NOMO-1 treated with dmso at 0.1 percent for 144 hours (cell line): Measurements from ENCODE around the gene LRMDA.
"Not testable (repeated sequence)": the region's sequence is repeated elsewhere in the genome, so short reads cannot be mapped to it uniquely, and the experiment has no call there.

ENCODE experiments used
- DNase-seq: peaks from one replicate; lab custom pipeline; 2025; ENCODE audit not compliant: unreplicated experiment; lab: John Stamatoyannopoulos, UW

The LRMDA gene

GRCh38 chr10:76052682-76053503 lies 621.5 kb downstream of the LRMDA start:
- DNase-seq, result no peak

- no peak for DNase-seq
These were observed 624.0 kb downstream of the LRMDA start for GRCh38 chr10:76055466-76055865.

GRCh38 chr10:76055963-76056362 lies 624.5 kb downstream of the LRMDA start:
- no peak for DNase-seq

GRCh38 chr10:76060993-76061392 lies 629.6 kb downstream of the LRMDA start:
- DNase-seq, result not testable (repeated sequence)

GRCh38 chr10:76066457-76066856 lies 635.0 kb downstream of the LRMDA start:
- no peak for DNase-seq

GRCh38 chr10:76067447-76067846 lies 636.0 kb downstream of the LRMDA start:
- no peak for DNase-seq

GRCh38 chr10:76068856-76069255 lies 637.4 kb downstream of the LRMDA start:
- no peak for DNase-seq

GRCh38 chr10:76070916-76071315 lies 639.5 kb downstream of the LRMDA start:
- no peak for DNase-seq

GRCh38 chr10:76071653-76072365 lies 640.4 kb downstream of the LRMDA start:
- peak; percentile 59 for DNase-seq

- no peak for DNase-seq
These were observed 641.0 kb downstream of the LRMDA start for GRCh38 chr10:76072384-76072783.

- no peak for DNase-seq
These were observed 642.1 kb downstream of the LRMDA start for GRCh38 chr10:76073524-76073923.

- DNase-seq, result no peak
These were observed 643.2 kb downstream of the LRMDA start for GRCh38 chr10:76074659-76075058.

GRCh38 chr10:76080451-76080850 lies 649.0 kb downstream of the LRMDA start:
- DNase-seq, result no peak

GRCh38 chr10:76080991-76081390 lies 649.6 kb downstream of the LRMDA start:
- no peak for DNase-seq

- DNase-seq, result no peak
These were observed 650.8 kb downstream of the LRMDA start for GRCh38 chr10:76082232-76082631.

- DNase-seq, result no peak
These were observed 651.5 kb downstream of the LRMDA start for GRCh38 chr10:76082956-76083355.

- no peak for DNase-seq
These were observed 653.8 kb downstream of the LRMDA start for GRCh38 chr10:76085002-76085816.

GRCh38 chr10:76085817-76086167 lies 654.4 kb downstream of the LRMDA start:
- DNase-seq, result no peak

- no peak for DNase-seq
These were observed 654.8 kb downstream of the LRMDA start for GRCh38 chr10:76086170-76086760.

- peak; percentile 61 for DNase-seq
These were observed 655.6 kb downstream of the LRMDA start for GRCh38 chr10:76086761-76087639.
